K562 treated with DMSO at 1 percent for 48 hours (cell line): ENCODE measurements around the gene GPX2. TPM values are rescaled to one million over a fixed set of nuclear protein-coding genes. Genes with fewer than 3 reads are reported as not detected.

Experiments used
- total RNA-seq: library from RNA; unstranded; fragments of 300-600 nt; gene quantifications from 2 replicates; pipeline ENCODE4 v1.2.3, GENCODE V29; 2022; ENCODE audit warnings: low replicate concordance; ENCODE audit errors: extremely low read depth

The GPX2 gene
- total RNA-seq, result not detected in 2 replicates

GRCh38 chr14:64942531-64943111 is at the start of gene GPX2:
GPX2 (minus strand) TSS chr14:64942745; CDS start chr14:64942726, 19 bp downstream.

DNA sequence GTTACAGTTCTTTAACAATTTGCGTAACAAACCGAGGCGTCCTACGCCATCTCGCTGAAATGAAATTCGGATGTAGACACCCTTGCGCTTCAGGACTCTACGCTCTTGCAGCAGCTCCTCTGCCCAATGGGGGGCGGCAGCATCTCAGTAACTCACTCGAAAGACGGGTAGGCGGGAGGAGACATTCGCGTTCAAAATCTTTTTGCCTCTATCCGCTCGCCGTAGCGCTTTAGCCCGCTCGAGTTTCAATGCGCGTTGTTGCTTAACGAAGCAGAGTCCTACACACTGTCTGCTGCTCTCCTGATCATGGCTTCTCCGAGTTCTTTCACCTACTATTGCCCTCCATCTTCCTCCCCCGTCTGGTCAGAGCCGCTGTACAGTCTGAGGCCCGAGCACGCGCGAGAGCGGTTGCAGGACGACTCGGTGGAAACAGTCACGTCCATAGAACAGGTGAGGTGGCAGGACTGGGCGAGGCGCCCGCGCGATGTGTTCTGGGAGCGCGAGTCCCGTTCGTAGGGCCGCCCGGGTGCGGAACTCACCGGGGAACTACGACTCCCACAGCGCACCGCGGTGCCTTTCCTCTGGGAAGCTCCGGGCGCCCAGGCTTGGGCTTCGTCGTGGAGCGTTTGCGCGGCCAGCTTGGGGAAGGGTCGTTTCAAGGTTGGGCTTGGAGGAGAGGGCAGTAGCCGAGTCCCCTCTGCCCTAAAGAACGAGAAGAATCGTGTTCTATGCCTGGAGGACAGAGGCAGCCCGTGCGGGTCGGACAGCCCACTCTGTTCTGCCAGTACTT is 44.3 kb upstream of the GPX2 start, which contains the start of gene FNTB:
Gene FNTB, plus strand, starts transcription at position 248 of the 790 bp plus-strand sequence. Its CDS starts 59 bp downstream, at position 307.

GRCh38 chr14:64971943-64972791 is 29.6 kb upstream of the GPX2 start, which contains the start of gene RAB15:
RAB15 (minus strand) TSS chr14:64972336; CDS start chr14:64972076, 260 bp downstream.

GRCh38 chr14:64914237-64915028 is 28.1 kb downstream of the GPX2 start, which contains the start of gene CHURC1:
CHURC1 (plus strand) TSS chr14:64914455; CDS start chr14:64914496, 41 bp downstream.

Other genes with a start within 250 kb of the GPX2 start
- not detected in 2 replicates for gene PLEKHG3, start 238.3 kb downstream of the GPX2 start, total RNA-seq
- not detected in 2 replicates for gene SPTB, start 62.8 kb downstream of the GPX2 start, total RNA-seq
- gene CHURC1, start 28.3 kb downstream of the GPX2 start, total RNA-seq, result not detected in 2 replicates
- gene RAB15, start 29.6 kb upstream of the GPX2 start, total RNA-seq, result not detected in 2 replicates
- gene FNTB, start 44.1 kb upstream of the GPX2 start, total RNA-seq, result not detected in 2 replicates
- gene MAX, start 159.8 kb upstream of the GPX2 start, total RNA-seq, result not detected in 2 replicates